H9 (cell line): ENCODE data around the gene NAA10. TPM values are rescaled to one million over a fixed set of nuclear protein-coding genes. Genes with fewer than 3 reads are reported as not detected.

Source experiments
- DNase-seq: peaks from one replicate; pipeline ENCODE4 v3.0.0-alpha.2; 2017
- H2AFZ ChIP-seq: one replicate; pipeline ENCODE4 v1.6.1; 2013; ENCODE audit warnings: mild to moderate bottlenecking, low read length, control low read depth, moderate library complexity
- H2AK5ac ChIP-seq: 2 replicates; pipeline ENCODE4 v1.6.1; 2013; ENCODE audit warnings: low read length, control low read depth, mixed read lengths; ENCODE audit not compliant: insufficient read length
- H2BK120ac ChIP-seq: one replicate; pipeline ENCODE4 v1.6.1; 2013; ENCODE audit warnings: low read depth, mild to moderate bottlenecking, low read length, control low read depth, inconsistent platforms; ENCODE audit not compliant: poor library complexity, severe bottlenecking
- H2BK12ac ChIP-seq: 2 replicates; pipeline ENCODE4 v1.6.1; 2013; ENCODE audit warnings: low read length, control low read depth, mixed read lengths, low read depth; ENCODE audit not compliant: insufficient read length
- H2BK15ac ChIP-seq: 2 replicates; pipeline ENCODE4 v1.6.1; 2013; ENCODE audit warnings: low read depth, low read length, control low read depth
- H2BK20ac ChIP-seq: one replicate; pipeline ENCODE4 v1.6.1; 2013; ENCODE audit warnings: low read depth, mild to moderate bottlenecking, low read length, control low read depth, inconsistent platforms; ENCODE audit not compliant: poor library complexity, severe bottlenecking
- H2BK5ac ChIP-seq: 2 replicates; pipeline ENCODE4 v1.6.1; 2013; ENCODE audit warnings: low read length, control low read depth, mixed read lengths; ENCODE audit not compliant: insufficient read length
- H3K14ac ChIP-seq: 2 replicates; pipeline ENCODE4 v1.6.1; 2013; ENCODE audit warnings: low read length, control low read depth; ENCODE audit not compliant: insufficient read depth
- H3K18ac ChIP-seq: 2 replicates; pipeline ENCODE4 v1.6.1; 2013; ENCODE audit warnings: low read depth, mild to moderate bottlenecking, mixed read lengths, low read length, control low read depth; ENCODE audit not compliant: insufficient read length
- H3K23ac ChIP-seq: 2 replicates; pipeline ENCODE4 v1.6.1; 2013; ENCODE audit warnings: low read length, control low read depth, mixed read lengths, low read depth; ENCODE audit not compliant: insufficient read length
- H3K23me2 ChIP-seq: 2 replicates; pipeline ENCODE4 v1.6.1; 2013; ENCODE audit warnings: low read depth, mild to moderate bottlenecking, mixed read lengths, low read length, control low read depth; ENCODE audit not compliant: insufficient read length, poor library complexity, severe bottlenecking
- H3K27ac ChIP-seq: 2 replicates; pipeline ENCODE4 v1.5.1; 2013; ENCODE audit warnings: low read length, control low read depth, mixed read lengths, low read depth; ENCODE audit not compliant: insufficient read length
- H3K27me3 ChIP-seq: 2 replicates; pipeline ENCODE4 v1.6.1; 2013; ENCODE audit warnings: low read length, control low read depth, inconsistent platforms; ENCODE audit not compliant: insufficient read depth
- H3K4ac ChIP-seq: 2 replicates; pipeline ENCODE4 v1.6.1; 2013; ENCODE audit warnings: low read depth, mild to moderate bottlenecking, control low read depth, inconsistent platforms, low read length, moderate library complexity
- H3K4me1 ChIP-seq: 2 replicates; pipeline ENCODE4 v1.6.1; 2013; ENCODE audit warnings: low read length, control low read depth, inconsistent platforms; ENCODE audit not compliant: insufficient read depth
- H3K4me2 ChIP-seq: 2 replicates; pipeline ENCODE4 v1.6.1; 2013; ENCODE audit warnings: low read length, control low read depth, mixed read lengths; ENCODE audit not compliant: insufficient read length, insufficient read depth
- H3K56ac ChIP-seq: 2 replicates; pipeline ENCODE4 v1.6.1; 2013; ENCODE audit warnings: low read depth, mild to moderate bottlenecking, mixed read lengths, low read length, control low read depth; ENCODE audit not compliant: insufficient read length
- H3K79me1 ChIP-seq: 2 replicates; pipeline ENCODE4 v1.6.1; 2013; ENCODE audit warnings: low read depth, mild to moderate bottlenecking, moderate library complexity, low read length, control low read depth, inconsistent platforms; ENCODE audit not compliant: insufficient read depth, poor library complexity, severe bottlenecking
- H3K79me2 ChIP-seq: 2 replicates; pipeline ENCODE4 v1.6.1; 2013; ENCODE audit warnings: low read length, control low read depth, inconsistent platforms; ENCODE audit not compliant: insufficient read depth
- H3K9ac ChIP-seq: 2 replicates; pipeline ENCODE4 v1.6.1; 2013; ENCODE audit warnings: low read length, control low read depth, mixed read lengths; ENCODE audit not compliant: insufficient read length; ENCODE audit errors: extremely low read depth
- H3K9me3 ChIP-seq: one replicate; pipeline ENCODE4 v1.6.1; 2013; ENCODE audit warnings: low read depth, low read length, inconsistent platforms; ENCODE audit not compliant: control insufficient read depth
- H3T11ph ChIP-seq: one replicate; pipeline ENCODE4 v1.6.1; 2013; ENCODE audit warnings: mild to moderate bottlenecking, low read length, control low read depth, inconsistent platforms
- H4K20me1 ChIP-seq: one replicate; pipeline ENCODE4 v1.6.1; 2013; ENCODE audit not compliant: control insufficient read depth, insufficient read length, insufficient read depth
- H4K5ac ChIP-seq: 2 replicates; pipeline ENCODE4 v1.6.1; 2013; ENCODE audit warnings: low read depth, mild to moderate bottlenecking, mixed read lengths, low read length, control low read depth; ENCODE audit not compliant: insufficient read length
- H4K8ac ChIP-seq: replicated peaks from 2 replicates; pipeline ENCODE4 v1.6.1; 2013; ENCODE audit warnings: low read length, control low read depth, mixed read lengths, low read depth; ENCODE audit not compliant: insufficient read length
- H4K91ac ChIP-seq: 2 replicates; pipeline ENCODE4 v1.6.1; 2013; ENCODE audit warnings: low read depth, mild to moderate bottlenecking, moderate library complexity, mixed read lengths, low read length, control low read depth; ENCODE audit not compliant: insufficient read length
- H3K27ac Mint-ChIP-seq, 3 experiments: 2 replicates in 2 of 3; 3 replicates in 1 of 3; pipeline ENCODE4 v1.8.0; 2020 to 2021; ENCODE audit warnings: mixed read lengths in 3 of 3, mild to moderate bottlenecking in 1 of 3, moderate library complexity in 1 of 3
- H3K27me3 Mint-ChIP-seq: 2 replicates; pipeline ENCODE4 v1.8.0; 2021; ENCODE audit warnings: low read depth, mild to moderate bottlenecking, moderate library complexity, mixed read lengths
- H3K36me3 Mint-ChIP-seq, 3 experiments: 2 replicates in 2 of 3; 3 replicates in 1 of 3; pipeline ENCODE4 v1.8.0; 2020 to 2021; ENCODE audit warnings: low read depth in 3 of 3, mixed read lengths in 3 of 3; ENCODE audit not compliant: insufficient read depth in 1 of 3
- H3K4me1 Mint-ChIP-seq, 2 experiments: 2 replicates each; pipeline ENCODE4 v1.8.0; 2020; ENCODE audit warnings: mixed read lengths in 2 of 2
- H3K4me3 Mint-ChIP-seq, 2 experiments: 2 replicates in 1 of 2; 3 replicates in 1 of 2; pipeline ENCODE4 v1.8.0; 2020 to 2021; ENCODE audit warnings: mild to moderate bottlenecking in 2 of 2, mixed read lengths in 2 of 2, moderate library complexity in 1 of 2
- H3K9me3 Mint-ChIP-seq, 2 experiments: 2 replicates in 1 of 2; 3 replicates in 1 of 2; pipeline ENCODE4 v1.8.0; 2020; ENCODE audit warnings: mild to moderate bottlenecking in 2 of 2, mixed read lengths in 2 of 2, moderate library complexity in 1 of 2
- whole genome bisulfite sequencing: extraction: QIAGEN DNeasy Blood & Tissue Kit; methylation state at CpG from one replicate; pipeline ENCODE4 v1.1.7; 2013; ENCODE audit warnings: missing lambda C conversion rate, low lambda C conversion rate, mixed read lengths; ENCODE audit not compliant: insufficient read length; ENCODE audit errors: extremely low coverage; 5-methylcytosine and 5-hydroxymethylcytosine counted together
- total RNA-seq: library from RNA; stranded (reverse); gene quantifications from 2 replicates; pipeline ENCODE4 v1.2.1, GENCODE V29; 2021
- TF ChIP-seq, protein P1 (sequence below): fragments of 200-600 bp; sonication (generic); conservative IDR thresholded peaks from 3 replicates; pipeline ENCODE4 v1.8.0; 2021; ENCODE audit warnings: antibody characterized with exemption, mild to moderate bottlenecking

Gene NAA10
- total RNA-seq, 1 experiment from 2014 or later: 101 TPM

DNA sequence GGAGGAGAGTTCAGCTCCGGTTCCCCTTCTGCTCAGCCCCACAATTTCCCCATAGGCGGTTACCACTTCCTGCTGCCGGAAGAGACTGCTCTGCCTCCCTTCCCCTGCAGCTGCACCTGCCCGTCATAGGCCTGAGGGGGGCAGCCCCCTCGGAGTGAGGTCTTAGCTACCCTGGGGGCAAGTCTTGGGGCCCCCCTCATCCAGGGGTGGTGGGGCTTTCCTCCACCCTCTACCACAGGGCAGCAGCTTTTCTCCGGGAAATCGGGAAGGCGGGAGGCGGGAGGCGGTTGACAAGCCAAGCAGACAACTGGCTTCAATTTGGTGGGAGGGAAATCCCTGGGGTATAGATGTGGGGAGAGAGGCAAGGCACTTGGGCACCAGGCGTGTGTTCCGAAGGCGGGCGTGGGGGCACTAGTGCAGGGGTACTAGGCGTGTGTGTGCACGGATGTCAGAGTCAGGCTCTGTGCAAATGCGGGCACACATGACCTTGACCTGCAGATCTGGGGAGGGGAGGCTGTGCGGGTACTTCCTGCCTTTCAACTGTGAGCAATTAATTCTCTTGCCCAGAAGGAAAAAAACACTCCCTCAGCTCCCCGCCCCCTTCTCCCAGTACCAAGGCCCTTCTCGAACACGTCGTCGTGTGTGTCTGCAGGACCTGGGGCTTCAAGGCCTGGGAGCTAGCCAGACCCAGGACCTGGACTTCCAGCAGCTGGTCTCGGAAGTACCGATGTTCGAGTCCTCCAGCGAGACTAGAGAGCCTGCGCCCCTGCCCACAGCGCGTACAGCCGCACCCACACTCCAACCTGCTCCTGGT, 7.8 kb downstream of the NAA10 start:
- no peak overlapping the region for H2BK12ac ChIP-seq
- H3K23ac ChIP-seq: no peak overlapping the region
- no peak overlapping the region for H2BK20ac ChIP-seq
- Mint-ChIP-seq H3K27ac (peak overlapping the region; percentile 78 to 94 (median 94); a peak in 5 of 7 replicates), H3K4me3 (peak overlapping the region; percentile 71 to 83), H3K27me3 (no peaks in the 10 kb centered on the region; the same call in 1 of the 2 replicates), H3K36me3 (peaks cover 22 to 32% (median 24%) of the 10 kb centered on the region in 3 experiments), H3K4me1 (peaks cover 13 to 34% of the 10 kb centered on the region in 2 experiments), H3K9me3 (peaks cover 57 to 73% of the 10 kb centered on the region in 2 experiments)
- no peak overlapping the region for H4K8ac ChIP-seq
- peak overlapping the region; percentile 45 for H3K9ac ChIP-seq
- H3K4me1 ChIP-seq: no peaks in the 10 kb centered on the region
- peak overlapping the region; percentile 55; the same call in 1 of the 2 replicates for H3K14ac ChIP-seq
- no peak overlapping the region for H3K4ac ChIP-seq
- H3K79me2 ChIP-seq: no peaks in the 10 kb centered on the region
- H3T11ph ChIP-seq: no peak overlapping the region
- no peaks in the 10 kb centered on the region for H4K20me1 ChIP-seq
- DNase-seq: peak; percentile 61
- peak overlapping the region; percentile 52 for H3K4me2 ChIP-seq
- TF ChIP-seq, protein P1, sequence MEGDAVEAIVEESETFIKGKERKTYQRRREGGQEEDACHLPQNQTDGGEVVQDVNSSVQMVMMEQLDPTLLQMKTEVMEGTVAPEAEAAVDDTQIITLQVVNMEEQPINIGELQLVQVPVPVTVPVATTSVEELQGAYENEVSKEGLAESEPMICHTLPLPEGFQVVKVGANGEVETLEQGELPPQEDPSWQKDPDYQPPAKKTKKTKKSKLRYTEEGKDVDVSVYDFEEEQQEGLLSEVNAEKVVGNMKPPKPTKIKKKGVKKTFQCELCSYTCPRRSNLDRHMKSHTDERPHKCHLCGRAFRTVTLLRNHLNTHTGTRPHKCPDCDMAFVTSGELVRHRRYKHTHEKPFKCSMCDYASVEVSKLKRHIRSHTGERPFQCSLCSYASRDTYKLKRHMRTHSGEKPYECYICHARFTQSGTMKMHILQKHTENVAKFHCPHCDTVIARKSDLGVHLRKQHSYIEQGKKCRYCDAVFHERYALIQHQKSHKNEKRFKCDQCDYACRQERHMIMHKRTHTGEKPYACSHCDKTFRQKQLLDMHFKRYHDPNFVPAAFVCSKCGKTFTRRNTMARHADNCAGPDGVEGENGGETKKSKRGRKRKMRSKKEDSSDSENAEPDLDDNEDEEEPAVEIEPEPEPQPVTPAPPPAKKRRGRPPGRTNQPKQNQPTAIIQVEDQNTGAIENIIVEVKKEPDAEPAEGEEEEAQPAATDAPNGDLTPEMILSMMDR: no peak
- no CpG with 5 or more reads among the region's 31 CpGs for WGBS
- H3K79me1 ChIP-seq: no peaks in the 10 kb centered on the region
- H2BK120ac ChIP-seq: no peak overlapping the region
- no peak overlapping the region for H4K5ac ChIP-seq
- H2AK5ac ChIP-seq: no peak overlapping the region
- H3K23me2 ChIP-seq: peaks cover 22% of the 10 kb centered on the region
- H2BK15ac ChIP-seq: no peak overlapping the region
- no peak overlapping the region for H3K27ac ChIP-seq
- H2AFZ ChIP-seq: no peak overlapping the region
- peak overlapping the region; percentile 78 for H3K18ac ChIP-seq
- H4K91ac ChIP-seq: no peak overlapping the region
- H2BK5ac ChIP-seq: no peak overlapping the region
- H3K27me3 ChIP-seq: no peaks in the 10 kb centered on the region
- H3K56ac ChIP-seq: no peak overlapping the region
- peaks cover 15% of the 10 kb centered on the region for H3K9me3 ChIP-seq
